ENCODE measurements around the gene PRRC1.
A peak's percentile ranks its signal among the peaks of the same experiment; 100 is the strongest.

Gene PRRC1

DNA sequence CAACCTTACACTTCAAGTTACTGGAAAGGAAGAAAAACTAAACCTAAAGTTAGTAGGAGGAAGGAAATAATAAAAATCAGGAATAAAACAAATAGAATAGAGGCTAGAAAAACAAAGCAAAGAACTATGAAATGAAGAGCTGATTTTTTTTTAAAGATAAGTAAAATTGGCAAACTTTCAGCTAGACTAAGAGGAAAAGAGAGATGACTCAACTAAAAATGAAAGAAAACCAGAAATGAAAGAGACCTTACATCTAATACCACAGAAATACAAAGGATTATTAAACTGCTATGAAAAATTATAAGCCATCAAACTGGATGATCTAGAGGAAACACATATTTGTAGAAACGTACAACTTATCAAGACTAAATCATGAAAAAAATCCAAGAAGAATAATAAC is 60.0 kb downstream of the PRRC1 start:
- Histone ChIP-seq H3K27ac (ENCODE audit: insufficient read depth in 1 of 2, low read depth in 1 of 2, low read length in 2 of 2, poor library complexity in 1 of 2, severe bottlenecking in 2 of 2) (no peak overlapping the region), H3K4me3 (ENCODE audit: control insufficient read depth in 1 of 7, extremely low read depth in 1 of 7, insufficient read depth in 4 of 7, low read depth in 2 of 7, low read length in 6 of 7) (no peak overlapping the region), H3K36me3 (ENCODE audit: control insufficient read depth in 4 of 4, insufficient read depth in 4 of 4, low read length in 3 of 4) (no peaks in the 10 kb centered on the region), H3K4me1 (ENCODE audit: control extremely low read depth in 1 of 4, control insufficient read depth in 4 of 4, insufficient read depth in 4 of 4, low read length in 3 of 4) (peaks cover 0 to 8% (median 1%) of the 10 kb centered on the region in 4 experiments), H3K9me3 (ENCODE audit: control extremely low read depth in 1 of 5, control insufficient read depth in 4 of 5, insufficient read depth in 2 of 5, low read depth in 1 of 5, low read length in 4 of 5) (peaks cover 0 to 14% (median 4%) of the 10 kb centered on the region in 5 experiments), H3K27me3 (replicated peaks in 2 of 5; ENCODE audit: control insufficient read depth in 4 of 5, insufficient read depth in 5 of 5, low read length in 4 of 5) (no peaks in the 10 kb centered on the region)
- POLR2A ChIA-PET: no interaction called here
- DNase-seq: no peak
- CTCF ChIA-PET: interaction anchor here (1.1 to 1.4 kb wide), 2 partner anchors 13 kb away, joined by 4 to 5 read pairs; no protein-coding TSS in a partner anchor
- no CpG with 5 or more reads among the region's 1 CpG for WGBS (ENCODE audit: insufficient coverage)

- Histone ChIP-seq H3K36me3 (ENCODE audit: control insufficient read depth in 4 of 4, insufficient read depth in 4 of 4, low read length in 3 of 4) (no peaks in the 10 kb centered on the region), H3K4me3 (ENCODE audit: control insufficient read depth in 1 of 7, extremely low read depth in 1 of 7, insufficient read depth in 4 of 7, low read depth in 2 of 7, low read length in 6 of 7) (no peak overlapping the region), H3K27ac (ENCODE audit: insufficient read depth in 1 of 2, low read depth in 1 of 2, low read length in 2 of 2, poor library complexity in 1 of 2, severe bottlenecking in 2 of 2) (no peak overlapping the region), H3K9me3 (ENCODE audit: control extremely low read depth in 1 of 5, control insufficient read depth in 4 of 5, insufficient read depth in 2 of 5, low read depth in 1 of 5, low read length in 4 of 5) (no peaks in the 10 kb centered on the region), H3K4me1 (ENCODE audit: control extremely low read depth in 1 of 4, control insufficient read depth in 4 of 4, insufficient read depth in 4 of 4, low read length in 3 of 4) (peaks cover 0 to 9% (median 3%) of the 10 kb centered on the region in 4 experiments), H3K27me3 (replicated peaks in 2 of 5; ENCODE audit: control insufficient read depth in 4 of 5, insufficient read depth in 5 of 5, low read length in 4 of 5) (no peaks in the 10 kb centered on the region)
- CTCF ChIA-PET: no interaction called here
- no peak for DNase-seq
- POLR2A ChIA-PET: no interaction called here
- WGBS (ENCODE audit: insufficient coverage): no CpG with 5 or more reads among the region's 2 CpGs
Measured at GRCh38 chr5:127580731-127581130, 63.3 kb downstream of the PRRC1 start.

DNA sequence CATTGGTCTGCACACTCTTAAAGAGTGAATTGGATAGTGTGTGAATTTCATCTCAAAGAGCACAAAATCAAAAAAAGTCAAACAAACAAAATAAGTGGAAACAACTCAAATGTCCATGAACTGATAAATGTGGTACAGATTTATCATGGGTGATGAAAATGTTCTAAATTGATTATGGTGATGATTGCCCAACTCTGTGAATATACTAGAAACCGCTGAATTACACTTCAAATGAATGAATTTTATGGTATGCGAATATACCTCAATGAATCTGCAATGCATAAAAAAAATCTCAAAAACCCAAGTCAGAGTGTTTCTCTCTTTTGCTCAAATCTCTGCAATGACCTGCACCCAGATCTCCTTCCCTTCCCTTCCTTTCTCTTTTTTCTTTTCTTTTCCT is 64.0 kb downstream of the PRRC1 start:
- POLR2A ChIA-PET: no interaction called here
- DNase-seq: no peak
- 100% methylated on average over 1 of the region's 2 CpGs for WGBS (ENCODE audit: insufficient coverage)

GRCh38 chr5:127582773-127583370 is 65.4 kb downstream of the PRRC1 start:
- DNase-seq: peak in 1 of 3 donors; percentile 33
- POLR2A ChIA-PET: interaction anchor here (0.8 kb wide), 1 partner anchor 10 kb away, joined by 3 read pairs; no protein-coding TSS in a partner anchor
- Histone ChIP-seq H3K4me3 (ENCODE audit: control insufficient read depth in 1 of 7, extremely low read depth in 1 of 7, insufficient read depth in 4 of 7, low read depth in 2 of 7, low read length in 6 of 7) (no peak overlapping the region), H3K27me3 (replicated peaks in 2 of 5; ENCODE audit: control insufficient read depth in 4 of 5, insufficient read depth in 5 of 5, low read length in 4 of 5) (no peaks in the 10 kb centered on the region), H3K27ac (ENCODE audit: insufficient read depth in 1 of 2, low read depth in 1 of 2, low read length in 2 of 2, poor library complexity in 1 of 2, severe bottlenecking in 2 of 2) (no peak overlapping the region), H3K4me1 (ENCODE audit: control extremely low read depth in 1 of 4, control insufficient read depth in 4 of 4, insufficient read depth in 4 of 4, low read length in 3 of 4) (peaks cover 0 to 14% (median 9%) of the 10 kb centered on the region in 4 experiments), H3K36me3 (ENCODE audit: control insufficient read depth in 4 of 4, insufficient read depth in 4 of 4, low read length in 3 of 4) (no peaks in the 10 kb centered on the region), H3K9me3 (ENCODE audit: control extremely low read depth in 1 of 5, control insufficient read depth in 4 of 5, insufficient read depth in 2 of 5, low read depth in 1 of 5, low read length in 4 of 5) (no peaks in the 10 kb centered on the region)
- WGBS (ENCODE audit: insufficient coverage): 29% methylated on average over 2 of the region's 3 CpGs
- CTCF ChIA-PET: interaction anchor here (1.5 kb wide), 1 partner anchor 17 kb away, joined by 4 read pairs; no protein-coding TSS in a partner anchor

More for the DNA sequence above, 64.0 kb downstream of the PRRC1 start:
- Histone ChIP-seq H3K4me1 (ENCODE audit: control extremely low read depth in 1 of 4, control insufficient read depth in 4 of 4, insufficient read depth in 4 of 4, low read length in 3 of 4) (peaks cover 0 to 9% (median 4%) of the 10 kb centered on the region in 4 experiments), H3K27ac (ENCODE audit: insufficient read depth in 1 of 2, low read depth in 1 of 2, low read length in 2 of 2, poor library complexity in 1 of 2, severe bottlenecking in 2 of 2) (no peak overlapping the region), H3K27me3 (replicated peaks in 2 of 5; ENCODE audit: control insufficient read depth in 4 of 5, insufficient read depth in 5 of 5, low read length in 4 of 5) (no peaks in the 10 kb centered on the region), H3K9me3 (ENCODE audit: control extremely low read depth in 1 of 5, control insufficient read depth in 4 of 5, insufficient read depth in 2 of 5, low read depth in 1 of 5, low read length in 4 of 5) (no peaks in the 10 kb centered on the region), H3K4me3 (ENCODE audit: control insufficient read depth in 1 of 7, extremely low read depth in 1 of 7, insufficient read depth in 4 of 7, low read depth in 2 of 7, low read length in 6 of 7) (no peak overlapping the region), H3K36me3 (ENCODE audit: control insufficient read depth in 4 of 4, insufficient read depth in 4 of 4, low read length in 3 of 4) (no peaks in the 10 kb centered on the region)
- CTCF ChIA-PET: no interaction called here

DNA sequence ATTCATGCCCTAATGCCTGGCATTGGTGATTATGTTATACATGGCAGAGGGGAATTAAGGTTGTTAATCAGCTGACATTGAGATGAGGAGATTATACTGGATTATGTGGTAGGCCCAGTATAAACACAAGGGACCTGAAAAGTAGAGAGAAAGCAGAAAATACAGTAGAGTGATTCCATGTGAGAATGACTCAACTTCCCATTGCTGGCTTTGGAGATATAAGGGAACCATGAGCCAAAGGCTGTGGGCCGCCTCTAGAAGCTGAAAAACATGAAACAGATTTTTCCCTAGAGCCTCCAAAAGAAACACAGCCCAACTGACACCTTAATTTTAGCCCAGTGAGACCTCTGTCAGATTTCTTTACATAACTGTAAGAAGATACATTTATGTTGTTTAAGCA is 66.4 kb downstream of the PRRC1 start:
- H3K27me3 ChIP-seq (replicated peaks in 2 of 5; ENCODE audit: control insufficient read depth in 4 of 5, insufficient read depth in 5 of 5, low read length in 4 of 5): no peaks in the 10 kb centered on the region
- no peak for DNase-seq
- ChIA-PET CTCF (interaction anchor here (0.7 to 1.5 kb wide), 2 partner anchors 8 to 16 kb away, joined by 3 to 4 read pairs; no protein-coding TSS in a partner anchor), POLR2A (interaction anchor here (0.8 kb wide), 1 partner anchor 9 kb away, joined by 3 read pairs; no protein-coding TSS in a partner anchor)
- H3K4me1 ChIP-seq (ENCODE audit: control extremely low read depth in 1 of 4, control insufficient read depth in 4 of 4, insufficient read depth in 4 of 4, low read length in 3 of 4): peaks cover 0 to 22% (median 9%) of the 10 kb centered on the region in 4 experiments
- no peak overlapping the region for H3K4me3 ChIP-seq (ENCODE audit: control insufficient read depth in 1 of 7, extremely low read depth in 1 of 7, insufficient read depth in 4 of 7, low read depth in 2 of 7, low read length in 6 of 7)
- no peaks in the 10 kb centered on the region for H3K9me3 ChIP-seq (ENCODE audit: control extremely low read depth in 1 of 5, control insufficient read depth in 4 of 5, insufficient read depth in 2 of 5, low read depth in 1 of 5, low read length in 4 of 5)
- no peaks in the 10 kb centered on the region for H3K36me3 ChIP-seq (ENCODE audit: control insufficient read depth in 4 of 4, insufficient read depth in 4 of 4, low read length in 3 of 4)
- WGBS (ENCODE audit: insufficient coverage): no CpG with 5 or more reads among the region's 1 CpG
- H3K27ac ChIP-seq (ENCODE audit: insufficient read depth in 1 of 2, low read depth in 1 of 2, low read length in 2 of 2, poor library complexity in 1 of 2, severe bottlenecking in 2 of 2): no peak overlapping the region

- no peak for DNase-seq
- Histone ChIP-seq H3K36me3 (ENCODE audit: control insufficient read depth in 4 of 4, insufficient read depth in 4 of 4, low read length in 3 of 4) (no peaks in the 10 kb centered on the region), H3K27me3 (replicated peaks in 2 of 5; ENCODE audit: control insufficient read depth in 4 of 5, insufficient read depth in 5 of 5, low read length in 4 of 5) (no peaks in the 10 kb centered on the region), H3K4me1 (ENCODE audit: control extremely low read depth in 1 of 4, control insufficient read depth in 4 of 4, insufficient read depth in 4 of 4, low read length in 3 of 4) (peaks cover 0 to 22% (median 9%) of the 10 kb centered on the region in 4 experiments), H3K9me3 (ENCODE audit: control extremely low read depth in 1 of 5, control insufficient read depth in 4 of 5, insufficient read depth in 2 of 5, low read depth in 1 of 5, low read length in 4 of 5) (no peaks in the 10 kb centered on the region), H3K4me3 (ENCODE audit: control insufficient read depth in 1 of 7, extremely low read depth in 1 of 7, insufficient read depth in 4 of 7, low read depth in 2 of 7, low read length in 6 of 7) (no peak overlapping the region), H3K27ac (ENCODE audit: insufficient read depth in 1 of 2, low read depth in 1 of 2, low read length in 2 of 2, poor library complexity in 1 of 2, severe bottlenecking in 2 of 2) (no peak overlapping the region)
- ChIA-PET POLR2A (no interaction called here), CTCF (interaction anchor here (1.1 to 1.8 kb wide), 2 partner anchors 9 to 10 kb away, joined by 4 to 5 read pairs; no protein-coding TSS in a partner anchor)
- 100% methylated on average over 1 of the region's 3 CpGs for WGBS (ENCODE audit: insufficient coverage)
Measured at GRCh38 chr5:127585661-127586060, 68.2 kb downstream of the PRRC1 start.

DNA sequence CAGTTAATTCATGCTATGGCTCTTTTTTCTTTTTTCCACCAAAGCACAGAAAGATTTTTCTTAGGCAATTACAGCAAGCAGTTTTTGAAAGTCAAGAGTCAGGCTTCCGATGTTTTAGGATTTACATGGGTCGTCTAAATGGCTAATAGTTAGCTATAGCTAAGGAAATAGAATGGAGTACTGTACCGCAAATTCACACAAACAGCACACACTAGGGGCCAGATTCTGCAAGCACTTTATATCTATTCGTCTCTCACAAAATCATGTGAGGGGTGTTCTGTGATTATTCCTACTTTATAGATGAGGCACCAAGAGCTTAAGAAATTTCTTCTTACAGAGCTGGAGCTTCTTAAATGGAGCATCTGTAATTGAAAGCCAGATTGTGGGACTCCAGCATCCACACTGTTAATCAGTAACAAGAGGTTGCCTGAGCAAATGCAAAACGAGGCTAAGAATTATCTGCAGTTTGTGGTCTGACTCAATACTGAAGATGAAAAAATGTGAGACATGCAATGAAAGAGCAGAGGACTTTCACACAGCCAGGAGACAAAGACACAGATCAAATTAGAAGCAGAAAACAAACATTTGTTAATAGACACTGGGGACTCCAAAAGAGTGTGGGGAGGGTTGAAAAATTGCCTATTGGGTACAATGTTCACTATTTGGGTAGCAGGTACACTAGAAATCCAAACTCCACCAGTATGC is 68.8 kb downstream of the PRRC1 start:
- H3K4me3 ChIP-seq (ENCODE audit: control insufficient read depth in 1 of 7, extremely low read depth in 1 of 7, insufficient read depth in 4 of 7, low read depth in 2 of 7, low read length in 6 of 7): no peak overlapping the region
- H3K4me1 ChIP-seq (ENCODE audit: control extremely low read depth in 1 of 4, control insufficient read depth in 4 of 4, insufficient read depth in 4 of 4, low read length in 3 of 4): peaks cover 0 to 22% (median 9%) of the 10 kb centered on the region in 4 experiments
- no peaks in the 10 kb centered on the region for H3K9me3 ChIP-seq (ENCODE audit: control extremely low read depth in 1 of 5, control insufficient read depth in 4 of 5, insufficient read depth in 2 of 5, low read depth in 1 of 5, low read length in 4 of 5)
- no peak for DNase-seq
- POLR2A ChIA-PET: no interaction called here
- 86% methylated on average over 3 of the region's 5 CpGs for WGBS (ENCODE audit: insufficient coverage)
- no peaks in the 10 kb centered on the region for H3K27me3 ChIP-seq (replicated peaks in 2 of 5; ENCODE audit: control insufficient read depth in 4 of 5, insufficient read depth in 5 of 5, low read length in 4 of 5)
- CTCF ChIA-PET: interaction anchor here (1.8 kb wide), 1 partner anchor 11 kb away, joined by 5 read pairs; no protein-coding TSS in a partner anchor
- H3K36me3 ChIP-seq (ENCODE audit: control insufficient read depth in 4 of 4, insufficient read depth in 4 of 4, low read length in 3 of 4): no peaks in the 10 kb centered on the region
- H3K27ac ChIP-seq (ENCODE audit: insufficient read depth in 1 of 2, low read depth in 1 of 2, low read length in 2 of 2, poor library complexity in 1 of 2, severe bottlenecking in 2 of 2): no peak overlapping the region

All from common myeloid progenitor, CD34-positive (primary cell).